WTC11 (cell line): ENCODE measurements around the gene LRRC8D. TPM values are rescaled to one million over a fixed set of nuclear protein-coding genes. Genes with fewer than 3 reads are reported as not detected.

Experiments used
- ATAC-seq: fragments of 200-7000 bp; cut with Tn5 transposase; 2 replicates; pipeline ENCODE4 v1.10.0; 2021; ENCODE audit warnings: mild to moderate bottlenecking, moderate library complexity
- CTCF ChIA-PET: fragments of 300-600 bp; sonication (Branson Sonifier 250); formaldehyde crosslinking; loops from one replicate; lab custom pipeline; 2021; ENCODE audit warnings: antibody characterized with exemption; lab: Charles Lee
- POLR2A ChIA-PET: fragments of 350-600 bp; sonication (Branson Sonifier 250); formaldehyde crosslinking; loops from one replicate; lab custom pipeline; 2021; ENCODE audit warnings: antibody characterized with exemption; lab: Charles Lee
- DNase-seq: peaks from one replicate; pipeline ENCODE4 v3.0.0; 2021; ENCODE audit warnings: low spot score
- H3K27ac Mint-ChIP-seq: 2 replicates; pipeline ENCODE4 v1.8.0; 2021; ENCODE audit warnings: mixed read lengths
- H3K27me3 Mint-ChIP-seq: 2 replicates; pipeline ENCODE4 v1.8.0; 2021; ENCODE audit warnings: low read depth, mild to moderate bottlenecking, moderate library complexity, mixed read lengths
- H3K36me3 Mint-ChIP-seq: 2 replicates; pipeline ENCODE4 v1.8.0; 2021; ENCODE audit warnings: mixed read lengths
- H3K4me1 Mint-ChIP-seq: 2 replicates; pipeline ENCODE4 v1.8.0; 2022; ENCODE audit warnings: mixed read lengths
- H3K4me3 Mint-ChIP-seq: 2 replicates; pipeline ENCODE4 v1.8.0; 2021; ENCODE audit warnings: mild to moderate bottlenecking, moderate library complexity, mixed read lengths
- H3K9me3 Mint-ChIP-seq: 2 replicates; pipeline ENCODE4 v1.8.0; 2021; ENCODE audit warnings: mixed read lengths
- ATF1 ChIP-seq: sonication (generic); formaldehyde crosslinking; IDR thresholded peaks from 2 replicates; pipeline ENCODE4 v1.8.1; 2023; ENCODE audit warnings: mild to moderate bottlenecking, moderate library complexity, missing genetic modification reagents
- ETV6 ChIP-seq: sonication (generic); formaldehyde crosslinking; IDR thresholded peaks from 2 replicates; pipeline ENCODE4 v1.8.1; 2022; ENCODE audit warnings: mild to moderate bottlenecking, missing genetic modification reagents
- HMGA2 ChIP-seq: fragments of 250-450 bp; sonication (Bioruptor Pico); IDR thresholded peaks from 2 replicates; pipeline ENCODE4 v1.4.0; 2021; ENCODE audit warnings: mild to moderate bottlenecking, moderate library complexity
- KAT7 ChIP-seq: sonication (generic); formaldehyde crosslinking; IDR thresholded peaks from 2 replicates; pipeline ENCODE4 v1.8.1; 2023; ENCODE audit warnings: missing genetic modification reagents, mild to moderate bottlenecking, borderline replicate concordance
- ZBTB21 ChIP-seq: sonication (generic); formaldehyde crosslinking; IDR thresholded peaks from 2 replicates; pipeline ENCODE4 v1.8.1; 2023; ENCODE audit warnings: mild to moderate bottlenecking, missing genetic modification reagents, borderline replicate concordance
- ZNF219 ChIP-seq: sonication (generic); formaldehyde crosslinking; IDR thresholded peaks from 2 replicates; pipeline ENCODE4 v1.8.0; 2023; ENCODE audit warnings: missing genetic modification reagents, mild to moderate bottlenecking, borderline replicate concordance
- ZNF671 ChIP-seq: fragments of 250-450 bp; sonication (Bioruptor Pico); IDR thresholded peaks from 2 replicates; pipeline ENCODE4 v1.8.0; 2021; ENCODE audit warnings: mild to moderate bottlenecking
- total RNA-seq: library from RNA; stranded (reverse); gene quantifications from 3 replicates; pipeline ENCODE4 v1.2.3, GENCODE V29; 2021
- TF ChIP-seq, protein P1 (sequence below): sonication (generic); formaldehyde crosslinking; IDR thresholded peaks from 2 replicates; pipeline ENCODE4 v1.8.1; 2022; ENCODE audit warnings: missing genetic modification reagents, borderline replicate concordance
- TF ChIP-seq, protein P2 (sequence below): sonication (generic); formaldehyde crosslinking; IDR thresholded peaks from 2 replicates; pipeline ENCODE4 v1.8.0; 2022; ENCODE audit warnings: mild to moderate bottlenecking, missing genetic modification reagents
- TF ChIP-seq, protein P3 (sequence below): fragments of 250-450 bp; sonication (Bioruptor Pico); IDR thresholded peaks from 2 replicates; pipeline ENCODE4 v1.9.0; 2021; ENCODE audit warnings: mild to moderate bottlenecking
- TF ChIP-seq, protein P4 (sequence below): sonication (generic); formaldehyde crosslinking; conservative IDR thresholded peaks from 2 replicates; pipeline ENCODE4 v1.8.1; 2022; ENCODE audit warnings: mild to moderate bottlenecking, missing genetic modification reagents
- TF ChIP-seq, protein P5 (sequence below): fragments of 250-450 bp; sonication (Bioruptor Pico); IDR thresholded peaks from 2 replicates; pipeline ENCODE4 v1.9.0; 2021; ENCODE audit warnings: mild to moderate bottlenecking, borderline replicate concordance
- TF ChIP-seq, protein P6 (sequence below): sonication (generic); formaldehyde crosslinking; IDR thresholded peaks from 2 replicates; pipeline ENCODE4 v1.8.0; 2022; ENCODE audit warnings: mild to moderate bottlenecking, missing genetic modification reagents
- TF ChIP-seq, protein P7 (sequence below): fragments of 250-450 bp; sonication (Bioruptor Pico); IDR thresholded peaks from 2 replicates; pipeline ENCODE4 v1.8.0; 2021; ENCODE audit warnings: mild to moderate bottlenecking
- TF ChIP-seq, protein P8 (sequence below): sonication (generic); formaldehyde crosslinking; IDR thresholded peaks from 2 replicates; pipeline ENCODE4 v1.8.0; 2023; ENCODE audit warnings: mild to moderate bottlenecking, missing genetic modification reagents
- TF ChIP-seq, protein P9 (sequence below): sonication (generic); formaldehyde crosslinking; IDR thresholded peaks from 2 replicates; pipeline ENCODE4 v1.8.1; 2023; ENCODE audit warnings: mild to moderate bottlenecking, missing genetic modification reagents

LRRC8D gene
- total RNA-seq, 1 experiment from 2014 or later, result 42.6 TPM

DNA sequence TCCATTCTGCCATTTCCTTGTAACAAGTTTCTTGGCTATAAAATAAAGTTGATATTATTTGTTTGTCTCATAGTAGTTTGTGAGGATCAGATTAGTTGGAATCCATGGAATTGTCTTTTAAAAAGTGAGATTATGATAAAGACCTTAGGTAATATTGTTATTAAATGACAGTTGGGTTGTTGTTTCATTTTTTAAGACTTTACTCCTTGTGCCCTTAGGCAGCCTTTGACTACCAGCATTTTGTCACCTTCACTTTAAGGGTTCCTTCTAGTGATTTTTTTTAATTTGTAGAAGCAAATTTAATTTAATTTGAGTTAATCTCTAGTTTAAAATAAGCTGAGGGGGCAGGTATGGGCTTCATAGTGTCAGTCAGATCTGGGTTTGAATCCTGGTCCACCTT lies 89.4 kb downstream of the LRRC8D start:
- POLR2A ChIA-PET, result no interaction called here
- Mint-ChIP-seq H3K4me1 (peaks cover 85% of the 10 kb centered on the region), H3K27me3 (no peaks in the 10 kb centered on the region), H3K36me3 (0 out of 2 replicates have a peak, but pooled peaks cover 2% of the 10 kb centered on the region), H3K4me3 (peak overlapping the region; percentile 59), H3K27ac (peak overlapping the region; percentile 99), H3K9me3 (no peaks in the 10 kb centered on the region)
- CTCF ChIA-PET, result interaction anchor here (1.3 to 2.0 kb wide), 2 partner anchors 10 to 67 kb away, joined by 5 to 7 read pairs; no protein-coding TSS in a partner anchor
- TF ChIP-seq, protein P1, sequence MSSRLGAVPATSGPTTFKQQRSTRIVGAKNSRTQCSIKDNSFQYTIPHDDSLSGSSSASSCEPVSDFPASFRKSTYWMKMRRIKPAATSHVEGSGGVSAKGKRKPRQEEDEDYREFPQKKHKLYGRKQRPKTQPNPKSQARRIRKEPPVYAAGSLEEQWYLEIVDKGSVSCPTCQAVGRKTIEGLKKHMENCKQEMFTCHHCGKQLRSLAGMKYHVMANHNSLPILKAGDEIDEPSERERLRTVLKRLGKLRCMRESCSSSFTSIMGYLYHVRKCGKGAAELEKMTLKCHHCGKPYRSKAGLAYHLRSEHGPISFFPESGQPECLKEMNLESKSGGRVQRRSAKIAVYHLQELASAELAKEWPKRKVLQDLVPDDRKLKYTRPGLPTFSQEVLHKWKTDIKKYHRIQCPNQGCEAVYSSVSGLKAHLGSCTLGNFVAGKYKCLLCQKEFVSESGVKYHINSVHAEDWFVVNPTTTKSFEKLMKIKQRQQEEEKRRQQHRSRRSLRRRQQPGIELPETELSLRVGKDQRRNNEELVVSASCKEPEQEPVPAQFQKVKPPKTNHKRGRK (CRISPR knock-in tag), result no peak
- TF ChIP-seq, protein P2, sequence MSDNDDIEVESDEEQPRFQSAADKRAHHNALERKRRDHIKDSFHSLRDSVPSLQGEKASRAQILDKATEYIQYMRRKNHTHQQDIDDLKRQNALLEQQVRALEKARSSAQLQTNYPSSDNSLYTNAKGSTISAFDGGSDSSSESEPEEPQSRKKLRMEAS (CRISPR knock-in tag), result no peak
- TF ChIP-seq ETV6 (CRISPR knock-in tag), result no peak
- no peak for TF ChIP-seq ATF1 (CRISPR knock-in tag)
- no peak for TF ChIP-seq ZNF219 (CRISPR knock-in tag)
- TF ChIP-seq, protein P3, sequence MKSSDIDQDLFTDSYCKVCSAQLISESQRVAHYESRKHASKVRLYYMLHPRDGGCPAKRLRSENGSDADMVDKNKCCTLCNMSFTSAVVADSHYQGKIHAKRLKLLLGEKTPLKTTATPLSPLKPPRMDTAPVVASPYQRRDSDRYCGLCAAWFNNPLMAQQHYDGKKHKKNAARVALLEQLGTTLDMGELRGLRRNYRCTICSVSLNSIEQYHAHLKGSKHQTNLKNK (CRISPR knock-in tag), result no peak
- TF ChIP-seq, protein P4, sequence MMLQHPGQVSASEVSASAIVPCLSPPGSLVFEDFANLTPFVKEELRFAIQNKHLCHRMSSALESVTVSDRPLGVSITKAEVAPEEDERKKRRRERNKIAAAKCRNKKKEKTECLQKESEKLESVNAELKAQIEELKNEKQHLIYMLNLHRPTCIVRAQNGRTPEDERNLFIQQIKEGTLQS (CRISPR knock-in tag), result no peak
- TF ChIP-seq ZBTB21, result no peak
- no peak for TF ChIP-seq HMGA2 (CRISPR knock-in tag)
- TF ChIP-seq KAT7 (CRISPR knock-in tag), result no peak
- TF ChIP-seq, protein P5, sequence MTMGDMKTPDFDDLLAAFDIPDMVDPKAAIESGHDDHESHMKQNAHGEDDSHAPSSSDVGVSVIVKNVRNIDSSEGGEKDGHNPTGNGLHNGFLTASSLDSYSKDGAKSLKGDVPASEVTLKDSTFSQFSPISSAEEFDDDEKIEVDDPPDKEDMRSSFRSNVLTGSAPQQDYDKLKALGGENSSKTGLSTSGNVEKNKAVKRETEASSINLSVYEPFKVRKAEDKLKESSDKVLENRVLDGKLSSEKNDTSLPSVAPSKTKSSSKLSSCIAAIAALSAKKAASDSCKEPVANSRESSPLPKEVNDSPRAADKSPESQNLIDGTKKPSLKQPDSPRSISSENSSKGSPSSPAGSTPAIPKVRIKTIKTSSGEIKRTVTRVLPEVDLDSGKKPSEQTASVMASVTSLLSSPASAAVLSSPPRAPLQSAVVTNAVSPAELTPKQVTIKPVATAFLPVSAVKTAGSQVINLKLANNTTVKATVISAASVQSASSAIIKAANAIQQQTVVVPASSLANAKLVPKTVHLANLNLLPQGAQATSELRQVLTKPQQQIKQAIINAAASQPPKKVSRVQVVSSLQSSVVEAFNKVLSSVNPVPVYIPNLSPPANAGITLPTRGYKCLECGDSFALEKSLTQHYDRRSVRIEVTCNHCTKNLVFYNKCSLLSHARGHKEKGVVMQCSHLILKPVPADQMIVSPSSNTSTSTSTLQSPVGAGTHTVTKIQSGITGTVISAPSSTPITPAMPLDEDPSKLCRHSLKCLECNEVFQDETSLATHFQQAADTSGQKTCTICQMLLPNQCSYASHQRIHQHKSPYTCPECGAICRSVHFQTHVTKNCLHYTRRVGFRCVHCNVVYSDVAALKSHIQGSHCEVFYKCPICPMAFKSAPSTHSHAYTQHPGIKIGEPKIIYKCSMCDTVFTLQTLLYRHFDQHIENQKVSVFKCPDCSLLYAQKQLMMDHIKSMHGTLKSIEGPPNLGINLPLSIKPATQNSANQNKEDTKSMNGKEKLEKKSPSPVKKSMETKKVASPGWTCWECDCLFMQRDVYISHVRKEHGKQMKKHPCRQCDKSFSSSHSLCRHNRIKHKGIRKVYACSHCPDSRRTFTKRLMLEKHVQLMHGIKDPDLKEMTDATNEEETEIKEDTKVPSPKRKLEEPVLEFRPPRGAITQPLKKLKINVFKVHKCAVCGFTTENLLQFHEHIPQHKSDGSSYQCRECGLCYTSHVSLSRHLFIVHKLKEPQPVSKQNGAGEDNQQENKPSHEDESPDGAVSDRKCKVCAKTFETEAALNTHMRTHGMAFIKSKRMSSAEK (CRISPR knock-in tag), result no peak
- TF ChIP-seq, protein P6, sequence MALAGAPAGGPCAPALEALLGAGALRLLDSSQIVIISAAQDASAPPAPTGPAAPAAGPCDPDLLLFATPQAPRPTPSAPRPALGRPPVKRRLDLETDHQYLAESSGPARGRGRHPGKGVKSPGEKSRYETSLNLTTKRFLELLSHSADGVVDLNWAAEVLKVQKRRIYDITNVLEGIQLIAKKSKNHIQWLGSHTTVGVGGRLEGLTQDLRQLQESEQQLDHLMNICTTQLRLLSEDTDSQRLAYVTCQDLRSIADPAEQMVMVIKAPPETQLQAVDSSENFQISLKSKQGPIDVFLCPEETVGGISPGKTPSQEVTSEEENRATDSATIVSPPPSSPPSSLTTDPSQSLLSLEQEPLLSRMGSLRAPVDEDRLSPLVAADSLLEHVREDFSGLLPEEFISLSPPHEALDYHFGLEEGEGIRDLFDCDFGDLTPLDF (CRISPR knock-in tag), result no peak
- TF ChIP-seq ZNF671, result no peak
- TF ChIP-seq, protein P7, sequence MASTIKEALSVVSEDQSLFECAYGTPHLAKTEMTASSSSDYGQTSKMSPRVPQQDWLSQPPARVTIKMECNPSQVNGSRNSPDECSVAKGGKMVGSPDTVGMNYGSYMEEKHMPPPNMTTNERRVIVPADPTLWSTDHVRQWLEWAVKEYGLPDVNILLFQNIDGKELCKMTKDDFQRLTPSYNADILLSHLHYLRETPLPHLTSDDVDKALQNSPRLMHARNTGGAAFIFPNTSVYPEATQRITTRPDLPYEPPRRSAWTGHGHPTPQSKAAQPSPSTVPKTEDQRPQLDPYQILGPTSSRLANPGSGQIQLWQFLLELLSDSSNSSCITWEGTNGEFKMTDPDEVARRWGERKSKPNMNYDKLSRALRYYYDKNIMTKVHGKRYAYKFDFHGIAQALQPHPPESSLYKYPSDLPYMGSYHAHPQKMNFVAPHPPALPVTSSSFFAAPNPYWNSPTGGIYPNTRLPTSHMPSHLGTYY (CRISPR knock-in tag), result no peak
- TF ChIP-seq, protein P8, sequence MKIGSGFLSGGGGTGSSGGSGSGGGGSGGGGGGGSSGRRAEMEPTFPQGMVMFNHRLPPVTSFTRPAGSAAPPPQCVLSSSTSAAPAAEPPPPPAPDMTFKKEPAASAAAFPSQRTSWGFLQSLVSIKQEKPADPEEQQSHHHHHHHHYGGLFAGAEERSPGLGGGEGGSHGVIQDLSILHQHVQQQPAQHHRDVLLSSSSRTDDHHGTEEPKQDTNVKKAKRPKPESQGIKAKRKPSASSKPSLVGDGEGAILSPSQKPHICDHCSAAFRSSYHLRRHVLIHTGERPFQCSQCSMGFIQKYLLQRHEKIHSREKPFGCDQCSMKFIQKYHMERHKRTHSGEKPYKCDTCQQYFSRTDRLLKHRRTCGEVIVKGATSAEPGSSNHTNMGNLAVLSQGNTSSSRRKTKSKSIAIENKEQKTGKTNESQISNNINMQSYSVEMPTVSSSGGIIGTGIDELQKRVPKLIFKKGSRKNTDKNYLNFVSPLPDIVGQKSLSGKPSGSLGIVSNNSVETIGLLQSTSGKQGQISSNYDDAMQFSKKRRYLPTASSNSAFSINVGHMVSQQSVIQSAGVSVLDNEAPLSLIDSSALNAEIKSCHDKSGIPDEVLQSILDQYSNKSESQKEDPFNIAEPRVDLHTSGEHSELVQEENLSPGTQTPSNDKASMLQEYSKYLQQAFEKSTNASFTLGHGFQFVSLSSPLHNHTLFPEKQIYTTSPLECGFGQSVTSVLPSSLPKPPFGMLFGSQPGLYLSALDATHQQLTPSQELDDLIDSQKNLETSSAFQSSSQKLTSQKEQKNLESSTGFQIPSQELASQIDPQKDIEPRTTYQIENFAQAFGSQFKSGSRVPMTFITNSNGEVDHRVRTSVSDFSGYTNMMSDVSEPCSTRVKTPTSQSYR, result no peak
- TF ChIP-seq, protein P9, sequence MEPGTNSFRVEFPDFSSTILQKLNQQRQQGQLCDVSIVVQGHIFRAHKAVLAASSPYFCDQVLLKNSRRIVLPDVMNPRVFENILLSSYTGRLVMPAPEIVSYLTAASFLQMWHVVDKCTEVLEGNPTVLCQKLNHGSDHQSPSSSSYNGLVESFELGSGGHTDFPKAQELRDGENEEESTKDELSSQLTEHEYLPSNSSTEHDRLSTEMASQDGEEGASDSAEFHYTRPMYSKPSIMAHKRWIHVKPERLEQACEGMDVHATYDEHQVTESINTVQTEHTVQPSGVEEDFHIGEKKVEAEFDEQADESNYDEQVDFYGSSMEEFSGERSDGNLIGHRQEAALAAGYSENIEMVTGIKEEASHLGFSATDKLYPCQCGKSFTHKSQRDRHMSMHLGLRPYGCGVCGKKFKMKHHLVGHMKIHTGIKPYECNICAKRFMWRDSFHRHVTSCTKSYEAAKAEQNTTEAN (CRISPR knock-in tag), result no peak
- DNase-seq (no peak), ATAC-seq (no peak)
